Measurements from ENCODE around the gene UBXN6.

DNA sequence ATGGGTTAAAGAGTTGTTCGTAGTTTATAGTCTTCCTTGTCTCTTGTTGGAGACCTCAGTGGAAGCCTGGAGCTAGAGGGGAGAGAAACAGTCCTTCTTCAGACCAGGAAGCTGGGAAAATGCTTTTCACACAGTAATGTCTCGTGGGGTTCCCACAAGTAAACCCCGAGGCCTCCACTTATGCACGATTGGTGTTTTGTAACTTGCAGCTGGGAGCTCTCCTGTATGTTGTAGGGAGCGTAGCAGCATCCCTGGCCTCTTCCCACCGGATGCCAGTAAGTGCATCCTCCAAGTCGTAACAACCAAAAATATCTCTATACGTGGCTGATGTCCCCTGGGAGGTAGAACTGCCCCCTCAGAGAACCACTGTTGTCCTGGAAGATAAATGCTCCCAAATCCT lies 51.6 kb downstream of the UBXN6 start:
- TF ChIP-seq, protein P1, sequence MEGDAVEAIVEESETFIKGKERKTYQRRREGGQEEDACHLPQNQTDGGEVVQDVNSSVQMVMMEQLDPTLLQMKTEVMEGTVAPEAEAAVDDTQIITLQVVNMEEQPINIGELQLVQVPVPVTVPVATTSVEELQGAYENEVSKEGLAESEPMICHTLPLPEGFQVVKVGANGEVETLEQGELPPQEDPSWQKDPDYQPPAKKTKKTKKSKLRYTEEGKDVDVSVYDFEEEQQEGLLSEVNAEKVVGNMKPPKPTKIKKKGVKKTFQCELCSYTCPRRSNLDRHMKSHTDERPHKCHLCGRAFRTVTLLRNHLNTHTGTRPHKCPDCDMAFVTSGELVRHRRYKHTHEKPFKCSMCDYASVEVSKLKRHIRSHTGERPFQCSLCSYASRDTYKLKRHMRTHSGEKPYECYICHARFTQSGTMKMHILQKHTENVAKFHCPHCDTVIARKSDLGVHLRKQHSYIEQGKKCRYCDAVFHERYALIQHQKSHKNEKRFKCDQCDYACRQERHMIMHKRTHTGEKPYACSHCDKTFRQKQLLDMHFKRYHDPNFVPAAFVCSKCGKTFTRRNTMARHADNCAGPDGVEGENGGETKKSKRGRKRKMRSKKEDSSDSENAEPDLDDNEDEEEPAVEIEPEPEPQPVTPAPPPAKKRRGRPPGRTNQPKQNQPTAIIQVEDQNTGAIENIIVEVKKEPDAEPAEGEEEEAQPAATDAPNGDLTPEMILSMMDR (IDR thresholded peaks at IDR 0.05), result no peak
- no peak for TF ChIP-seq POLR2AphosphoS5 (IDR thresholded peaks at IDR 0.05)

All from prostate gland (tissue), 2 donors.